Keratinocyte (primary cell): ENCODE data around the gene ZNF226.

Experiments
- CTCF ChIP-seq, 3 experiments: IDR thresholded peaks in 1 of 3; conservative IDR thresholded peaks in 1 of 3; optimal IDR thresholded peaks in 1 of 3; 2 replicates in 2 of 3; 3 replicates in 1 of 3; pipeline versions ENCODE3 to v1.5.1; 2011; ENCODE audit warnings: low read length in 3 of 3, mild to moderate bottlenecking in 3 of 3, moderate library complexity in 2 of 3, control low read depth in 1 of 3, inconsistent platforms in 1 of 3; ENCODE audit not compliant: insufficient read depth in 2 of 3; ENCODE audit errors: extremely low read depth in 1 of 3
- EZH2 ChIP-seq: IDR thresholded peaks from one replicate; pipeline ENCODE4 v1.6.1; 2012; ENCODE audit warnings: inconsistent platforms, mild to moderate bottlenecking, low read length, moderate library complexity

GRCh38 chr19:44212250-44212865 is 47.5 kb downstream of the ZNF226 start, which contains the start of gene ZNF227:
- TF ChIP-seq CTCF (optimal IDR thresholded peaks at IDR 0.05 in 1 of 3, IDR thresholded peaks at IDR 0.05 in 1 of 3, conservative IDR thresholded peaks at IDR 0.05 in 1 of 3; ENCODE audit: extremely low read depth in 1 of 3, insufficient read depth in 2 of 3, low read length in 3 of 3) (no peak), EZH2 (no peak)
